ENCODE measurements around the gene RIOK1. TPM values are rescaled to one million over a fixed set of nuclear protein-coding genes. Genes with fewer than 3 reads are reported as not detected.
"Not testable (repeated sequence)": the region's sequence is repeated elsewhere in the genome, so short reads cannot be mapped to it uniquely, and the experiment has no call there.

Gene RIOK1
- 4.9 TPM for total RNA-seq

DNA sequence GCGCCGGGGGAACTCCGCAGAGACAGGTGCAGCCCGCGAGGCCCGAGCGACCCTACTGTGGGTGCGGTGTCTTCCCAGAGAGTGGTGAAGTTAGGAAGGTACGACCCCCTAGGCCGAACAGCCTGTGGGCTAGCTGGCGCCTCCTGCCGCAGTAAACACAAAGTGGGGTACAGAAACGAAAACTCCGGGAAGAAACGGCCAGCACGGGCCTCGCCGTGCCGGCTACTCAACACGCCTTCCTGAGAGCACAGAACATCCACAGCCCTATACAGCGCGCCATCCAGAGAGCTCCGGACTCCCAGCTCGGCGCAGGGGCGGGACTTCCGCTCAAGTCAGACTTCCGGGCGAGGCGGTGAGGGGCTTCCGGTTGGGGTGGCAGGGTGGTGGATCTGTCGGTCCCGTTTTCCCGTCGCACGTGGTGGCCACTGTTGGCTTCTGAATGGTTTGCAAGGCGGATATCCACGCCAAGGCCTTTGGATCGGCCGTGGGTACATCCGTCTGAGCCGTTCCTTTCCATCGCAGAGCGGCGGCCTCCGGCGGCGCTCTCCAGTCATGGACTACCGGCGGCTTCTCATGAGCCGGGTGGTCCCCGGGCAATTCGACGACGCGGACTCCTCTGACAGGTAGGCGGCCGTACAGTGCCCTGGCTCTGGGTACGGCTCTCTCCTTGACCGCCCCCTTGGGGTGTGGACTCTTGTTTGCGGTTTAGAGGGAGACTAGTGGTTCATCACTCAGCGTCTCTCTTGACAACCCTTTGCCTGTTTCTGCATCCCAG lies at the start of gene RIOK1, which contains the start of gene CAGE1:
RIOK1 (plus strand) TSS at position 358 of the 775 bp plus-strand sequence; CDS start at position 553, 195 bp downstream.
CAGE1 (minus strand) TSS at position 292 of the 775 bp plus-strand sequence. CDS start 2,569 bp downstream, outside the sequence.
- peak; percentile 85 to 98 for DNase-seq (ENCODE audit: low spot score in 2 of 2)
- H3K4me3 ChIP-seq, result peak within 1 kb of the TSS; percentile 87 to 88
- no peaks in the 10 kb centered on the region for H3K9me3 ChIP-seq
- peaks cover 0 to 8% of the 10 kb centered on the region in 2 donors for H3K36me3 ChIP-seq
- TF ChIP-seq CTCF (IDR thresholded peaks at IDR 0.05), result peak in 1 of 3 experiments; percentile 10
- H3K27ac ChIP-seq, result peak within 1 kb of the TSS; percentile 91 to 92
- intact Hi-C loops (cut with DNase I), result loop anchor here (1.0 kb wide), 2 partner anchors 76 to 201 kb away; partner anchors contain the start of genes SNRNP48 and SSR1
- peaks cover 0 to 8% of the 10 kb centered on the region in 2 donors for H3K4me1 ChIP-seq
- H3K27me3 ChIP-seq, result no peaks in the 10 kb centered on the region

- Histone ChIP-seq H3K36me3 (no peaks in the 10 kb centered on the region), H3K27ac (no peak overlapping the region), H3K9me3 (no peaks in the 10 kb centered on the region), H3K4me1 (no peaks in the 10 kb centered on the region), H3K4me3 (no peak overlapping the region), H3K27me3 (no peaks in the 10 kb centered on the region)
- intact Hi-C loops (cut with DNase I), result no loop called here
- TF ChIP-seq CTCF (IDR thresholded peaks at IDR 0.05), result no peak
- no peak for DNase-seq (ENCODE audit: low spot score in 2 of 2)
Observed at GRCh38 chr6:7341271-7341670, 48.3 kb upstream of the RIOK1 start.

DNA sequence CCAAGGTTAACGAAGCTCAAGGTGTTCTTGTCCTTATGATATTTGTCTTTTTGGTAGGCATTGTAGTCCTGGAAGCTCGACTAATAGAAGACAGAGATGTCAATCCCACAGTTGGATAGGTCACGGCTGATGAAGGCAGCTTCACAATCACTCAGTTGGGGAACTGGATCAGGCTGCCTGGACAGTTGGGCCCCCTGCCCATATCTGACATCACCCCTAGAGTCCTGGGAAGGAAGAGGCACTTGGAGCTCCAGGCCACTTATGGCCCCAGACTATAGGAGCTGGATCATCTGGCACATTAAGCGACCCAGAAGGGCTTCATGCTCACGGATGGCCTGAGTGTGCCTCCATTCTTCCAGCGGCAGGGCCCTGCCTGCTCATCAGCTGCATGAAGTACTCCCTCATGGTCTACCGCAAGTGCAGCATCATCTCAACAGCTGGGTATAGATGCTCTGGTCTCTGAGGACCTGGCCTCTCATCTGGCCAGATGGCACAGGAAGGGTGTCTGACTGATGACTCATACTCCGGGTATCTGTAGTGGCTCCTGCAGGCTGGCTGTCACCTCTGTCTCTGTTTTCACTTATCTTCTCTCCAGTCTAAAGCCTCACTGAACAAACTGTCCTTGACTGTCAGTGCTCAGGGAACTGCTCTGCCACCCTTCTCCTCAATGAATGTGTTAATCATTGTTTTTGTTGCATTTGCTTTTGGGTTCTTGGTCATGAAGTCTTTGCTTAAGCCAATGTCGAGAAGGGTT lies 47.4 kb upstream of the RIOK1 start:
- Histone ChIP-seq H3K4me3 (no peak overlapping the region), H3K36me3 (no peaks in the 10 kb centered on the region), H3K27ac (no peak overlapping the region), H3K4me1 (no peaks in the 10 kb centered on the region), H3K9me3 (no peaks in the 10 kb centered on the region), H3K27me3 (no peaks in the 10 kb centered on the region)
- intact Hi-C loops (cut with DNase I), result no loop called here
- no peak for TF ChIP-seq CTCF (IDR thresholded peaks at IDR 0.05)
- DNase-seq (ENCODE audit: low spot score in 2 of 2), result no peak

DNA sequence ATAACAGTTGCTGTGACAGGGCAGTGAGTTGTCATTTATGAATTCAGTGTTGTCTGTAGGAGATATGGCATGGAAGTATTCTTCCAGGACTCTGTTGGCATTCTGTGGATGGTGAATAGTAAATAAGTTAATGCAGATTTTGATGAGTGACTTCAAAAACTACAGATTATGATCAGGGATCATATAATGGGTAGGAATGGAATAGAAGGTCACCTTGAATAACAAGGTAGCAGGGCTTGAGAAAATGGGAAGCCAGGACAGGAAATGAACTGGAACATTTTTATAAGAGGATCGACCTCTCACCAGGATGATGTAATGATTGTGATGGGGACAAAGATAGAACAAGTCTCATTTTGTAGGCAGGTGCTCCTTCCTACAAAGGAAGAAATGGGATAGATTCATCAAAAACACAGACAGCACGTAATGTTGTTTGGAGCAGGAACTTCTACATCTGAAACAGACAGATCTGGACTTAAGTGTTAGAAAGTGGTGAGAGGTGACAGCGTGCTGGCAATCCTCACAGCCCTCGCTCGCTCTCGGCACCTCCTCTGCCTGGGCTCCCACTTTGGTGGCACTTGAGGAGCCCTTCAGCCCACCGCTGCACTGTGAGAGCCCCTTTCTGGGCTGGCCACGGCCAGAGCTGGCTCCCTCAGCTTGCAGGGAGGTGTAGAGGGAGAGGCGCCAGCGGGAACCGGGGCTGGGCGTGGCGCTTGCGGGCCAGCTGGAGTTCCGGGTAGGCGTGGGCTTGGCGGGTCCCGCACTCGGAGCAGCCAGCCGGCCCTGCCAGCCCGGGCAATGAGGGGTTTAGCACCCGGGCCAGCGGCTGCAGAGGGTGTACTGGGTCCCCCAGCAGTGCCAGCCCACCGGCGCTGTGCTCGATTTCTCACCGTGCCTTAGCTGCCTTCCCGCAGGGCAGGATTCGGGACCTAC lies 45.8 kb upstream of the RIOK1 start:
- no peak overlapping the region for H3K4me3 ChIP-seq
- no peaks in the 10 kb centered on the region for H3K36me3 ChIP-seq
- TF ChIP-seq CTCF (IDR thresholded peaks at IDR 0.05), result no peak
- no peak for DNase-seq (ENCODE audit: low spot score in 2 of 2)
- no peaks in the 10 kb centered on the region for H3K27me3 ChIP-seq
- no peaks in the 10 kb centered on the region for H3K4me1 ChIP-seq
- H3K27ac ChIP-seq, result no peak overlapping the region
- intact Hi-C loops (cut with DNase I), result no loop called here
- H3K9me3 ChIP-seq, result no peaks in the 10 kb centered on the region

DNA sequence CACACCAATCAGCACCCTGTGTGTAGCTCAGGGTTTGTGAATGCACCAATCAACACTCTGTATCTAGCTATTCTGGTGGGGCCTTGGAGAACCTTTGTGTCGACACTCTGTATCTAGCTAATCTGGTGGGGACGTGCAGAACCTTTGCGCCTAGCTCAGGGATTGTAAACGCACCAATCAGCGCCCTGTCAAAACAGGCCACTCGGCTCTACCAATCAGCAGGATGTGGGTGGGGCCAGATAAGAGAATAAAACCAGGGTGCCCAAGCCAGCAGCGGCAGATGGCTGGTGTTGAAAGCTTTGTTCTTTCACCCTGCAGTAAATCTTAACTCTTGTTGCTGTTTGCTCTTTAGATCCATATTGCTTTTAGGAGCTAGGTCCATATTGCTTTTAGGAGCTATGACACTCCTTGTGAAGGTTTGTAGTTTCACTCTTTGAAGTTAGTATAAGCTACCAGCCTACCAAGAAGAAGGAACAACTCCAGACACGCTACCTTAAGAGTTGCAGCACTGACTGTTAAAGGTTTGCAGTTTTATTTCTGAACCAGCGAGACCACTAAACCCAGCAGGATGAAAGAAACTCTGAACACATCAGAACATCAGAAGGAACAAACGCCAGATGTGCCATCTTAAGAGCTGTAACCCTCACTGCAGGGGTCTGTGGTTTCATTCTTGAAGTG lies 44.7 kb upstream of the RIOK1 start:
- H3K27me3 ChIP-seq; H3K4me1 ChIP-seq; H3K9me3 ChIP-seq; intact Hi-C loops (cut with DNase I); H3K36me3 ChIP-seq; H3K27ac ChIP-seq; H3K4me3 ChIP-seq; DNase-seq (ENCODE audit: low spot score in 2 of 2): not testable (repeated sequence)

GRCh38 chr6:7347551-7347997 lies 42.0 kb upstream of the RIOK1 start:
- H3K4me3 ChIP-seq; DNase-seq (ENCODE audit: low spot score in 2 of 2); intact Hi-C loops (cut with DNase I); H3K27me3 ChIP-seq; H3K27ac ChIP-seq; H3K36me3 ChIP-seq; H3K9me3 ChIP-seq; H3K4me1 ChIP-seq: not testable (repeated sequence)

DNA sequence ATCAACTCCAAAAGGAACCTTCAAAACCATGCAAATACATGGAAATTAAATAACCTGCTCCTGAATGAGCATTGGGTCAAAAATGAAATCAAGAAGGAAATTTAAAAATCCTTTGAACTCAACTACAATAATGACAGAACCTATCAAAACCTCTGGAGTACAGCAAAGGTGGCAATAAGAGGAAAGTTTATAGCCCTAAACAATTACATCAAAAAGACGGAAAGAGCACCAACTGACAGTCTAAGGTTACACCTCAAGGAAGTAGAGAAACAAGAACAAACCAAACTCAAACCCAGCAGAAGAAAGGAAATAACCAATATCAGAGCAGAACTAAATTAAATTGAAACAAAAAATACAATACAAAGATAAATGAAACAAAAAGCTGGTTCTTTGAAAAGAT lies 39.0 kb upstream of the RIOK1 start:
- intact Hi-C loops (cut with DNase I); H3K36me3 ChIP-seq; H3K27me3 ChIP-seq; H3K4me1 ChIP-seq; DNase-seq (ENCODE audit: low spot score in 2 of 2); H3K9me3 ChIP-seq; H3K4me3 ChIP-seq; H3K27ac ChIP-seq: not testable (repeated sequence)

DNA sequence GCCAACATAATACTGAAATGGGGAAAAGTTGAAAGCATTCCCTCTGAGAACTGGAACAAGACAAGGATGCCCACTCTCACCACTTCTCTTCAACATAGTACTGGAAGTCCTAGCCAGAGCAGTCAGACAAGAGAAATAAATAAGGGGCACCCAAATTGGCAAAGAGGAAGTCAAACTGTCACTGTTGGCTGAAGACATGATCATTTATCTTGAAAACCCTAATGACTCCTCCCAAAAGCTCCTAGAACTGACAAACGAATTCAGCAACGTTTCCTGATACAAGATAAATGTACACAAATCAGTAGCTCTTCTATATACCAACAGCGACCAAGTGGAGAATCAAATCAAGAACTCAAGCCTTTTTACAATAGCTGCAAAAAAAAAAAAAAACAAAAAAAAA lies 37.7 kb upstream of the RIOK1 start:
- H3K27me3 ChIP-seq; H3K9me3 ChIP-seq; DNase-seq (ENCODE audit: low spot score in 2 of 2); intact Hi-C loops (cut with DNase I); H3K4me3 ChIP-seq; H3K36me3 ChIP-seq; H3K27ac ChIP-seq; H3K4me1 ChIP-seq: not testable (repeated sequence)
